HEK293 (cell line): ENCODE data around the gene GALNT1.
A peak's percentile ranks its signal among the peaks of the same experiment; 100 is the strongest.

Experiments
- AEBP2 ChIP-seq: fragments of 450-650 bp; formaldehyde crosslinking; IDR thresholded peaks from 2 replicates; pipeline ENCODE4 v1.5.1; 2016; ENCODE audit warnings: missing biosample characterization, missing genetic modification characterization, borderline replicate concordance
- ATF2 ChIP-seq: fragments of 450-650 bp; formaldehyde crosslinking; IDR thresholded peaks from 2 replicates; pipeline ENCODE4 v1.5.1; 2016; ENCODE audit warnings: missing biosample characterization, missing genetic modification characterization, low read depth
- BCL11B ChIP-seq: fragments of 450-650 bp; formaldehyde crosslinking; IDR thresholded peaks from 2 replicates; pipeline ENCODE4 v1.5.1; 2016; ENCODE audit warnings: low read depth, missing biosample characterization, missing genetic modification characterization
- GLIS2 ChIP-seq: fragments of 450-650 bp; formaldehyde crosslinking; IDR thresholded peaks from 2 replicates; pipeline ENCODE4 v1.5.1; 2016; ENCODE audit warnings: missing biosample characterization, missing genetic modification characterization
- IKZF3 ChIP-seq: fragments of 450-650 bp; IDR thresholded peaks from 2 replicates; pipeline ENCODE4 v1.5.0; 2018; ENCODE audit warnings: missing biosample characterization, mild to moderate bottlenecking, missing genetic modification characterization, moderate library complexity
- MEIS1 ChIP-seq: sonication (generic); formaldehyde crosslinking; IDR thresholded peaks from 2 replicates; pipeline ENCODE4 v1.8.1; 2022; ENCODE audit warnings: missing genetic modification reagents, mild to moderate bottlenecking, borderline replicate concordance
- PATZ1 ChIP-seq: fragments of 450-650 bp; formaldehyde crosslinking; IDR thresholded peaks from 2 replicates; pipeline ENCODE4 v1.5.1; 2016; ENCODE audit warnings: missing biosample characterization, missing genetic modification characterization
- ZBTB26 ChIP-seq: fragments of 450-650 bp; formaldehyde crosslinking; optimal IDR thresholded peaks from 2 replicates; pipeline ENCODE3; 2016; ENCODE audit warnings: missing biosample characterization, mild to moderate bottlenecking, missing genetic modification characterization
- ZNF18 ChIP-seq: fragments of 450-650 bp; formaldehyde crosslinking; IDR thresholded peaks from 2 replicates; pipeline ENCODE4 v1.5.1; 2016; ENCODE audit warnings: missing biosample characterization, missing genetic modification characterization
- ZNF26 ChIP-seq: fragments of 450-650 bp; formaldehyde crosslinking; IDR thresholded peaks from 2 replicates; pipeline ENCODE4 v1.5.1; 2016; ENCODE audit warnings: missing biosample characterization, missing genetic modification characterization
- ZNF274 ChIP-seq, 2 experiments: fragments of 200-500 bp in 1 of 2; fragments of 450-650 bp in 1 of 2; sonication (Bioruptor generic) in 1 of 2; formaldehyde crosslinking in 1 of 2; IDR thresholded peaks; 2 replicates each; pipeline versions ENCODE4 v1.5.1 to v1.6.1; 2014 to 2016; ENCODE audit warnings: borderline replicate concordance in 1 of 2, inconsistent platforms in 1 of 2, low read length in 1 of 2, missing biosample characterization in 1 of 2, missing genetic modification characterization in 1 of 2
- ZNF280D ChIP-seq: fragments of 450-650 bp; formaldehyde crosslinking; IDR thresholded peaks from 2 replicates; pipeline ENCODE4 v1.5.1; 2016; ENCODE audit warnings: missing biosample characterization, missing genetic modification characterization
- ZNF292 ChIP-seq: fragments of 450-650 bp; formaldehyde crosslinking; IDR thresholded peaks from 2 replicates; pipeline ENCODE4 v1.5.1; 2016; ENCODE audit warnings: low read depth, missing biosample characterization, missing genetic modification characterization, borderline replicate concordance
- ZNF354C ChIP-seq: fragments of 450-650 bp; formaldehyde crosslinking; IDR thresholded peaks from 2 replicates; pipeline ENCODE4 v1.5.1; 2016; ENCODE audit warnings: missing biosample characterization, missing genetic modification characterization, low read depth, borderline replicate concordance
- ZNF37A ChIP-seq: fragments of 450-650 bp; IDR thresholded peaks from 2 replicates; pipeline ENCODE4 v1.5.1; 2018; ENCODE audit warnings: missing biosample characterization, missing genetic modification characterization
- ZNF449 ChIP-seq: fragments of 450-650 bp; formaldehyde crosslinking; IDR thresholded peaks from 2 replicates; pipeline ENCODE4 v1.5.1; 2017; ENCODE audit warnings: missing biosample characterization, mild to moderate bottlenecking, missing genetic modification characterization, moderate library complexity
- ZNF473 ChIP-seq: fragments of 450-650 bp; formaldehyde crosslinking; IDR thresholded peaks from 2 replicates; pipeline ENCODE4 v1.5.1; 2017; ENCODE audit warnings: missing biosample characterization, missing genetic modification characterization
- ZNF513 ChIP-seq: fragments of 450-650 bp; IDR thresholded peaks from 2 replicates; pipeline ENCODE4 v1.5.1; 2018; ENCODE audit warnings: missing biosample characterization, missing genetic modification characterization
- ZNF610 ChIP-seq: fragments of 450-650 bp; formaldehyde crosslinking; IDR thresholded peaks from 2 replicates; pipeline ENCODE4 v1.5.1; 2016; ENCODE audit warnings: missing biosample characterization, missing genetic modification characterization, borderline replicate concordance
- ZSCAN18 ChIP-seq: fragments of 450-650 bp; formaldehyde crosslinking; IDR thresholded peaks from 2 replicates; pipeline ENCODE4 v1.5.1; 2016; ENCODE audit warnings: missing biosample characterization, missing genetic modification characterization

GALNT1 gene

GRCh38 chr18:35610089-35610488, 28.5 kb downstream of the GALNT1 start (continued):
- no peak for TF ChIP-seq ZNF37A (tag by site-specific recombination)
- TF ChIP-seq ZNF473 (tag by site-specific recombination): no peak
- no peak for TF ChIP-seq PATZ1 (tag by site-specific recombination)
- TF ChIP-seq ZSCAN18 (tag by site-specific recombination): no peak
- no peak for TF ChIP-seq ZNF610 (tag by site-specific recombination)
- TF ChIP-seq ZNF513 (tag by site-specific recombination): no peak
- TF ChIP-seq ATF2: peak; percentile 61
- 0 out of 2 replicates have a peak, but pooled peaks have one; percentile 22 for TF ChIP-seq IKZF3
- no peak for TF ChIP-seq MEIS1
- TF ChIP-seq ZNF292: no peak
- no peak for TF ChIP-seq ZNF449 (tag by site-specific recombination)
- no peak for TF ChIP-seq ZNF280D
- no peak for TF ChIP-seq ZBTB26
- TF ChIP-seq ZNF354C (tag by site-specific recombination): no peak
- no peak for TF ChIP-seq BCL11B (tag by site-specific recombination)
- TF ChIP-seq ZNF274 (IDR thresholded peaks at IDR 0.05; ENCODE audit: low read length): no peak
- TF ChIP-seq ZNF274 (tag by site-specific recombination; IDR thresholded peaks at IDR 0.05; ENCODE audit: borderline replicate concordance): no peak
- TF ChIP-seq AEBP2: no peak
- no peak for TF ChIP-seq ZNF18 (tag by site-specific recombination)
- no peak for TF ChIP-seq ZNF26
- no peak for TF ChIP-seq GLIS2 (tag by site-specific recombination)
